Activated CD4-positive, alpha-beta T cell treated with anti-CD3 and anti-CD28 coated beads, Interleukin-2, amount 10 ng/mL, durations not matched to agents 7 days and 5 days (primary cell): ENCODE measurements around the gene RNF166. TPM values are rescaled to one million over a fixed set of nuclear protein-coding genes. Genes with fewer than 3 reads are reported as not detected.

Experiments
- CTCF ChIA-PET: fragments of 350-600 bp; sonication (Branson Sonifier 250); formaldehyde crosslinking; loops from one replicate; lab custom pipeline; 2021; ENCODE audit warnings: antibody characterized with exemption; lab: Charles Lee
- POLR2A ChIA-PET: fragments of 350-600 bp; sonication (Branson Sonifier 250); formaldehyde crosslinking; loops from one replicate; lab custom pipeline; 2021; ENCODE audit warnings: antibody characterized with exemption; lab: Charles Lee
- DNase-seq: peaks from one replicate; pipeline ENCODE4 v3.0.0-alpha.2; 2020
- H3K27ac Mint-ChIP-seq: one replicate; pipeline ENCODE4 v1.8.0; 2021; ENCODE audit warnings: mild to moderate bottlenecking, moderate library complexity, mixed read lengths
- H3K27me3 Mint-ChIP-seq: one replicate; pipeline ENCODE4 v1.8.0; 2021; ENCODE audit warnings: mixed read lengths
- H3K36me3 Mint-ChIP-seq: one replicate; pipeline ENCODE4 v1.8.0; 2021; ENCODE audit warnings: low read depth, mixed read lengths
- H3K4me1 Mint-ChIP-seq: one replicate; pipeline ENCODE4 v1.8.0; 2021; ENCODE audit warnings: mixed read lengths
- H3K4me3 Mint-ChIP-seq: one replicate; pipeline ENCODE4 v1.8.0; 2021; ENCODE audit warnings: mild to moderate bottlenecking, moderate library complexity, mixed read lengths
- H3K9me3 Mint-ChIP-seq: one replicate; pipeline ENCODE4 v1.8.0; 2021; ENCODE audit warnings: mixed read lengths
- total RNA-seq, 2 experiments: library from RNA; stranded (reverse); gene quantifications; one replicate each; pipeline ENCODE4 v1.2.3, GENCODE V29; 2021

Gene RNF166
- total RNA-seq, 2 experiments from 2014 or later: 214 to 234 TPM

- Mint-ChIP-seq H3K4me1 (peaks cover 22% of the 10 kb centered on the region), H3K4me3 (no peak overlapping the region), H3K27ac (peak overlapping the region; percentile 87), H3K36me3 (peaks cover 8% of the 10 kb centered on the region), H3K27me3 (no peaks in the 10 kb centered on the region), H3K9me3 (no peaks in the 10 kb centered on the region)
- POLR2A ChIA-PET: no interaction called here
- DNase-seq: no peak
- CTCF ChIA-PET: no interaction called here
Observed at GRCh38 chr16:88653101-88653500, 53.1 kb downstream of the RNF166 start.

GRCh38 chr16:88652762-88653063, 53.5 kb downstream of the RNF166 start:
- H3K4me3 Mint-ChIP-seq: no peak overlapping the region
- ChIA-PET CTCF (interaction anchor here (1.0 kb wide), 1 partner anchor 85 kb away, joined by 3 read pairs; no protein-coding TSS in a partner anchor), POLR2A (interaction anchor here (0.7 kb wide), 1 partner anchor 19 kb away, joined by 3 read pairs; no protein-coding TSS in a partner anchor)
- DNase-seq: no peak
- H3K36me3 Mint-ChIP-seq: peaks cover 8% of the 10 kb centered on the region
- H3K27ac Mint-ChIP-seq: peak overlapping the region; percentile 95
- H3K27me3 Mint-ChIP-seq: no peaks in the 10 kb centered on the region
- peaks cover 22% of the 10 kb centered on the region for H3K4me1 Mint-ChIP-seq
- no peaks in the 10 kb centered on the region for H3K9me3 Mint-ChIP-seq

GRCh38 chr16:88651989-88652761, 54.0 kb downstream of the RNF166 start:
- ChIA-PET POLR2A (interaction anchor here (0.7 kb wide), 1 partner anchor 19 kb away, joined by 3 read pairs; no protein-coding TSS in a partner anchor), CTCF (interaction anchor here (0.8 to 1.0 kb wide), 2 partner anchors 13 to 86 kb away, joined by 3 read pairs; no protein-coding TSS in a partner anchor)
- Mint-ChIP-seq H3K27me3 (no peaks in the 10 kb centered on the region), H3K27ac (peak overlapping the region; percentile 95), H3K9me3 (no peaks in the 10 kb centered on the region), H3K4me1 (peaks cover 22% of the 10 kb centered on the region), H3K4me3 (peak overlapping the region; percentile 40), H3K36me3 (peaks cover 8% of the 10 kb centered on the region)
- no peak for DNase-seq

GRCh38 chr16:88651276-88651988, 54.8 kb downstream of the RNF166 start:
- peaks cover 22% of the 10 kb centered on the region for H3K4me1 Mint-ChIP-seq
- peak overlapping the region; percentile 89 for H3K4me3 Mint-ChIP-seq

GRCh38 chr16:88650749-88651275, 55.4 kb downstream of the RNF166 start, which contains the start of gene CYBA:
TSS of gene CYBA (minus strand) at chr16:88651053. CDS start at chr16:88651013, 40 bp downstream.
- H3K27me3 Mint-ChIP-seq: no peaks in the 10 kb centered on the region
- ChIA-PET POLR2A (no interaction called here), CTCF (no interaction called here)
- H3K4me1 Mint-ChIP-seq: peaks cover 22% of the 10 kb centered on the region
- H3K4me3 Mint-ChIP-seq: peak within 1 kb of the TSS; percentile 89
- no peaks in the 10 kb centered on the region for H3K9me3 Mint-ChIP-seq
- peak; percentile 86 for DNase-seq
- H3K36me3 Mint-ChIP-seq: peaks cover 9% of the 10 kb centered on the region
- H3K27ac Mint-ChIP-seq: peak within 1 kb of the TSS; percentile 95

More at GRCh38 chr16:88651276-88651988, 54.8 kb downstream of the RNF166 start:
- H3K36me3 Mint-ChIP-seq: peaks cover 6% of the 10 kb centered on the region
- DNase-seq: peak; percentile 84
- no peaks in the 10 kb centered on the region for H3K9me3 Mint-ChIP-seq
- CTCF ChIA-PET: interaction anchor here (0.8 to 1.0 kb wide), 2 partner anchors 12 to 86 kb away, joined by 3 read pairs; no protein-coding TSS in a partner anchor
- H3K27ac Mint-ChIP-seq: peak overlapping the region; percentile 95
- POLR2A ChIA-PET: no interaction called here
- H3K27me3 Mint-ChIP-seq: no peaks in the 10 kb centered on the region

DNA sequence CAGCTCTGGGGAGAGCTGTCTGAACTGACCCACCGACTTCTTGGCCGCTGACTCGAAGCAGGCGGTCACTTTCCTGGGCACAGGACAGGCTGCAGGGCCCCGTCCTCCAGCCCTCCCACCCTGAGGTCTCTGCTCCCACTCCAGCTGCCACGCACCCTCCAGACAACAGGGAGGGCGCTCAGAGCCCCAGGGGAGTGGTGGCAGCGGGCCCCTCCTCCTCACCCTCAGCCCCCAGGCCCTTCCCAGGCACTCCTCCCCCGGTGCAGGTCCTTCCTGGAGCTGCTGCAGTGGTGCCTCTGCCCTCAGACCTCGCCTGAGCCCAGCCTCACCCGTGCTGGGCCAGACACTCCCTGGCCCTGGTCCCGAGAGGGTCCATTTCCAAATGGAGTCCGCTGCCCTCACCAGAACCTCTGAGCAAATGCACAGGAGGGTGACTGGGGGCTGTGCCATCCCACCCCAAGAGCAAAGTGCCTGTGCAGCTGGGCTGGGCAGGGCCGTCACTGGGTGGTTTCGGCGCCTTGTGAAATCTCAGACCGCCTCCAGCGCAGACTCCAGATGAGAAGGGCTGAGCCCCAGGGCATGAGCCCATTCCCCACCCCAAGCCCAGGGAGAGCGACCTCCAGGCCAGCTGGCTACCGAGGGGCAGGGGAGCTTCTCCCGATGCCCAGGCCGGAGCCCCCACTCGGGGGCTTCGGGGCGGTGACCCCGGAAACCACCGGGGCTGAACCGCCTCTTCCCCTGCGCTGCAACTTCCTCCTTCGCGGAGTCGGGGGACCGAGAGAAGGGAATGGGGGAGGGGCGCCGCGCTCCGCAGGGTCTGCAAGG, 56.1 kb downstream of the RNF166 start:
- no peaks in the 10 kb centered on the region for H3K27me3 Mint-ChIP-seq
- peak; percentile 47 for DNase-seq
- ChIA-PET POLR2A (interaction anchor here (0.6 kb wide), 1 partner anchor 151 kb away, joined by 3 read pairs; no protein-coding TSS in a partner anchor), CTCF (no interaction called here)
- H3K27ac Mint-ChIP-seq: peak overlapping the region; percentile 89
- peaks cover 25% of the 10 kb centered on the region for H3K4me1 Mint-ChIP-seq
- H3K36me3 Mint-ChIP-seq: peaks cover 11% of the 10 kb centered on the region
- peak overlapping the region; percentile 89 for H3K4me3 Mint-ChIP-seq
- H3K9me3 Mint-ChIP-seq: no peaks in the 10 kb centered on the region

DNA sequence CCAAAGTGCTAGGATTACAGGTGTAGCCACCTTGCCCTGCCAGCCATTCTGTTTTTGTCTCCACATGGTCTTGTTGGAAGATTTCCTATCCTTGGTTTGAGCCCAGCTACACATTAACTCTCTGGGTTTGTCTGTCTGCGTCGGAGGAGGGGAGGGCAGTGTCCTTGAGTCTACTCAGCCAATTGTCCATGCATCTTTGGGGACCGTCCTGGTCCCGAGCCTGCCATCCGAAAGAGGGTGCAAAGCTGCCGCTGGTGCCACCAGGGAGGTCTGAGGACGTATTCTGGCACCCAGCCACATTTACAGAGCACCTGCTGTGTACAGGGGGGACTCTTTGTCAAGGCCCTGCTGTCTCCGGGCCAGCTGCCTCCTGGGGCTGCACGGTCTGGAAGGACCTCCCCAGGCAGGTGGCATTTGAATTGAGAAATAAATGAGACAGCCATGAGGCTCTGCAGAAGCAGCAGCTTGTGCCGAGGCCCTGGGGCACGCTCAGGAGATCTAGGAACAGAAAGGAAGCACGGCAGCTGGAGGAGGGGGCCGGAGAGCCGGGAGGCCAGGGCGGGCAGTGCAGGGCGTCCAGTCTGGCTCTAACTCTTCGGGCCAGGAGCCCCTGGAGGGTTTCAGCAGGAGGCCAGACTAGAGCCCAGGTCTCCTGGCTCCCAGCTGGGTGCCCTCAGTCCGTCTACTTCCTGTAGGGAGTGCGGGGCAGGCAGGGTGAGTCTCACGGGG, 56.8 kb downstream of the RNF166 start:
- Mint-ChIP-seq H3K27ac (peak overlapping the region; percentile 62), H3K4me1 (peaks cover 30% of the 10 kb centered on the region), H3K36me3 (peaks cover 16% of the 10 kb centered on the region), H3K9me3 (no peaks in the 10 kb centered on the region), H3K4me3 (peak overlapping the region; percentile 89), H3K27me3 (no peaks in the 10 kb centered on the region)
- CTCF ChIA-PET: interaction anchor here (0.6 kb wide), 1 partner anchor 137 kb away, joined by 3 read pairs; no protein-coding TSS in a partner anchor
- no peak for DNase-seq
- POLR2A ChIA-PET: no interaction called here

GRCh38 chr16:88647178-88648070, 58.8 kb downstream of the RNF166 start:
- Mint-ChIP-seq H3K27ac (no peak overlapping the region), H3K27me3 (no peaks in the 10 kb centered on the region), H3K4me3 (no peak overlapping the region), H3K36me3 (peaks cover 21% of the 10 kb centered on the region), H3K4me1 (peaks cover 32% of the 10 kb centered on the region), H3K9me3 (no peaks in the 10 kb centered on the region)
- CTCF ChIA-PET: interaction anchor here (0.7 to 0.9 kb wide), 2 partner anchors 9 to 15 kb away, joined by 3 read pairs; partner anchors contain the start of genes IL17C and MVD
- DNase-seq: no peak
- POLR2A ChIA-PET: no interaction called here
